BLaER1 (cell line): Measurements from ENCODE around the gene AGRN.
A peak's percentile ranks its signal among the peaks of the same experiment; 100 is the strongest.

Experiments
- H3K27ac ChIP-seq: shearing (Covaris generic); formaldehyde crosslinking; 2 replicates; pipeline ENCODE4 v1.8.1; 2022
- H3K27me3 ChIP-seq: shearing (Covaris generic); formaldehyde crosslinking; 2 replicates; pipeline ENCODE4 v1.8.1; 2022
- H3K36me3 ChIP-seq: shearing (Covaris generic); formaldehyde crosslinking; 2 replicates; pipeline ENCODE4 v1.8.1; 2022
- H3K4me1 ChIP-seq: shearing (Covaris generic); formaldehyde crosslinking; 2 replicates; pipeline ENCODE4 v1.8.1; 2022
- H3K4me2 ChIP-seq: shearing (Covaris generic); formaldehyde crosslinking; 2 replicates; pipeline ENCODE4 v1.8.1; 2022
- H3K4me3 ChIP-seq: shearing (Covaris generic); formaldehyde crosslinking; 2 replicates; pipeline ENCODE4 v1.8.1; 2022
- H3K9ac ChIP-seq: shearing (Covaris generic); formaldehyde crosslinking; 2 replicates; pipeline ENCODE4 v1.8.1; 2022
- H3K9me3 ChIP-seq: shearing (Covaris generic); formaldehyde crosslinking; 2 replicates; pipeline ENCODE4 v1.8.1; 2022
- H4K20me1 ChIP-seq: shearing (Covaris generic); formaldehyde crosslinking; 2 replicates; pipeline ENCODE4 v1.8.1; 2022
- Cebpa-rat ChIP-seq: shearing (Covaris generic); IDR thresholded peaks from 2 replicates; pipeline ENCODE4 v1.8.1; 2022

AGRN gene

DNA sequence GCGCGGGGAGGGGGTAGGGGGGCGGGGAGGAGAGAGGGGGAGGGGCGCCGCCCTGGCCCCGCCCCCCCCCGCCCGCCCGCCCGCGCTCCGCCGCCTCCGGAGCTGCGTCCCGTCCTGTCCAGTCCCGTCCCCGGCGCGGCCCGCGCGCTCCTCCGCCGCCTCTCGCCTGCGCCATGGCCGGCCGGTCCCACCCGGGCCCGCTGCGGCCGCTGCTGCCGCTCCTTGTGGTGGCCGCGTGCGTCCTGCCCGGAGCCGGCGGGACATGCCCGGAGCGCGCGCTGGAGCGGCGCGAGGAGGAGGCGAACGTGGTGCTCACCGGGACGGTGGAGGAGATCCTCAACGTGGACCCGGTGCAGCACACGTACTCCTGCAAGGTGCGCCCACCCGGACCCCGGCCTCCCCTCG lies at the start of gene AGRN:
Gene AGRN (plus strand): TSS at position 121 of the 405 bp plus-strand sequence. CDS start 53 bp downstream, at position 174.
- peaks cover 30% of the 10 kb centered on the region for H4K20me1 ChIP-seq
- peak within 1 kb of the TSS; percentile 99 for H3K4me2 ChIP-seq
- peak within 1 kb of the TSS; percentile 77 for H3K4me3 ChIP-seq
- H3K36me3 ChIP-seq, result peaks cover 5% of the 10 kb centered on the region; the same call in 1 of the 2 replicates
- TF ChIP-seq Cebpa-rat, result no peak
- peak within 1 kb of the TSS; percentile 78 for H3K27ac ChIP-seq
- H3K9me3 ChIP-seq, result no peaks in the 10 kb centered on the region
- peaks cover 66% of the 10 kb centered on the region for H3K4me1 ChIP-seq
- peak within 1 kb of the TSS; percentile 75 for H3K9ac ChIP-seq
- H3K27me3 ChIP-seq, result peaks cover 9% of the 10 kb centered on the region

DNA sequence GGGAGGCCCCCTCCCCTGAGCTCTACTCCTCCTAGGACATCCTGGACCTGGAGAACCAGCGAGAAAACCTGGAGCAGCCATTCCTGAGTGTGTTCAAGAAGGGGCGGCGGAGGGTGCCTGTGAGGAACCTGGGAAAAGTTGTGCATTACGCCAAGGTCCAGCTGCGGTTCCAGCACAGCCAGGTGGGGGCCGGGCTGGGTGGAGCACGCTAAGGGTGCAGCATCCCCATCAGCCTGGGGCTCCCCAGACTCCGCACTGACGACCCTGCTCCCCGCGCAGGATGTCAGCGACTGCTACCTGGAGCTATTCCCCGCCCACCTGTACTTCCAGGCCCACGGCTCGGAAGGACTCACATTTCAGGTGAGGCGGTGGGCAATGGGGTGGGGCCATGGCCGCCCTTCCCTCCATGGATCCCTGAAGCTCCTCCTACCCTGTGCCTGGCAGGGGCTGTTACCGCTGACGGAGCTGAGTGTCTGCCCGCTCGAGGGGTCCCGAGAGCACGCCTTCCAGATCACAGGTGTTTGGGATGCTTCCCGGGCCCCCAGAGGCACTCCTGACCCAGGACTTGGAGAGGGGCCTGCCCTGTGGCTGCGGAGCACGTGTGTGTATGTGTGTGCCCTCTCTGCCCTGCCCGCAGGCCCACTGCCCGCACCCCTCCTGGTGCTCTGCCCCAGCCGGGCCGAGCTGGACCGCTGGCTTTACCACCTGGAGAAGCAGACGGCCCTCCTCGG lies 49.5 kb upstream of the AGRN start:
- Histone ChIP-seq H4K20me1 (peaks cover 8% of the 10 kb centered on the region; the same call in 1 of the 2 replicates), H3K27me3 (peaks cover 62% of the 10 kb centered on the region), H3K4me2 (no peak overlapping the region), H3K27ac (no peak overlapping the region), H3K4me3 (no peak overlapping the region), H3K36me3 (peaks cover 3% of the 10 kb centered on the region), H3K9me3 (no peaks in the 10 kb centered on the region), H3K4me1 (peaks cover 26% of the 10 kb centered on the region), H3K9ac (no peak overlapping the region)
- no peak for TF ChIP-seq Cebpa-rat

DNA sequence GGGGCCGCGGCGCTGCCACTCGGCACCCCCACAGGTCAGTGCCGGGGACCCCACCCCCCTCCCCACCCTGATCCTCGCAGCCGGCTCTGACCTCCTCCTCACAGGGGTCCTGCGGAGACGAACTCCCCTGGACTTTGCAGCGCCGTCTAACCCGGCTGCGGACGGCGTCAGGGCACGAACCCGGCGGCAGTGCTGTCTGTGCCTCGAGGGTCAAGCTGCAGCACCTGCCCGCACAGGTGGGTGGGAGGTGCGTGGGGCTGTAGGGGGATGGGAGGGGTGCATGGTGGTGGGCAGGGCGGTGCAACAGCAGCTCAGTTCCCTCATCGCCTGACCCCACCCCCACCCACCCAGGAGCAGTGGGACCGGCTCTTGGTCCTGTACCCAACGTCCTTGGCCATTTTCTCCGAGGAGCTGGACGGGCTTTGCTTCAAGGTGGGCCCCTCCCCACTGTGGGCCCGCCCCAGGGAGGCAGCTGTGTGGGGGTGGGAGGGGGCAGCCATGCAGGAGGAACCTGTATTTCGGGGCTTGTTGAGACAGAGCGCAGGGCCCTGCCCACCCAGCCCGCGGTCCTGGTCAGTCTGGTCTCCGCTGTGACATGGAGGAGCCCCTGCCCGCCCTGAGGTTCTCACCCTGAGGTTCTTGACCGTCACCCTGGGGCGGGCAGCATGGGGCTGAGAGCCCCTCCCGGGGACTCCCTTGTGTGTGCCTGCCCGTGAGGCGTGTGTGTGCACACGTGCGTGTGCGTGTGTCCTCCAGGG lies 48.8 kb upstream of the AGRN start:
- no peak overlapping the region for H3K4me2 ChIP-seq
- no peak overlapping the region for H3K4me3 ChIP-seq
- H3K9me3 ChIP-seq, result no peaks in the 10 kb centered on the region
- no peak overlapping the region for H3K27ac ChIP-seq
- peaks cover 2% of the 10 kb centered on the region; the same call in 1 of the 2 replicates for H4K20me1 ChIP-seq
- peaks cover 63% of the 10 kb centered on the region for H3K27me3 ChIP-seq
- no peaks in the 10 kb centered on the region for H3K36me3 ChIP-seq
- H3K9ac ChIP-seq, result no peak overlapping the region
- H3K4me1 ChIP-seq, result peaks cover 29% of the 10 kb centered on the region
- TF ChIP-seq Cebpa-rat, result no peak

DNA sequence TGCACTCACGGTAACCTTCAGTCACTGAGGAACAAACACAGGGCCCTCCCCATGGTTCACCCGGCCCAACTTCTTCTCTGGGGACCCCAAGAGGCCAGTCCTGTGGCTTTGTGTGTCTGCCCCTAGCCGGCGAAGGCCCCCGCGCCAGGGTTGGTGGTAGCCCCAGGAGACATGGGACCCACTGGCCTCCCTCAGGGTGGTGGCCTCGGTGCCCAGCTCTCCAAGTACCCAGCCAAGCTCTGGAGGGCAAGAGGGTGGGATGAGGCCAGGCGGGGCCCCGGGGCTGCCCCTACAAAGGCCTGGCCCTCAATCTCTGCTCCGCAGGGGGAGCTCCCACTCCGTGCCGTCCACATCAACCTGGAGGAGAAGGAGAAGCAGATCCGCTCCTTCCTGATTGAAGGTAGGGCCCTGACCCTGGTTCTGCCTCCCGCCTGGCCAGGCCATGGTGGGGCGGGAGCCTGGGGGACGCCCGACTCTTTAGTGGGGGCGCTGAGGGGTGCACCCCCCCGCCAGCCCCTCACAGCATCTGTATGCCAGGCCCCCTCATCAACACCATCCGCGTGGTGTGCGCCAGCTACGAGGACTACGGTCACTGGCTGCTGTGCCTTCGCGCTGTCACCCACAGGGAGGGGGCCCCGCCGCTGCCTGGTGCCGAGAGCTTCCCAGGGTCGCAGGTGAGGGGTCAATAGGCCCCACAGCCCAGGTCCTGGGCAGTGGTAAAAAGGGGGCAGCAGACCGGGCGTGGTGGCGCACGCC lies 48.0 kb upstream of the AGRN start:
- TF ChIP-seq Cebpa-rat, result no peak
- H3K9me3 ChIP-seq, result no peaks in the 10 kb centered on the region

DNA sequence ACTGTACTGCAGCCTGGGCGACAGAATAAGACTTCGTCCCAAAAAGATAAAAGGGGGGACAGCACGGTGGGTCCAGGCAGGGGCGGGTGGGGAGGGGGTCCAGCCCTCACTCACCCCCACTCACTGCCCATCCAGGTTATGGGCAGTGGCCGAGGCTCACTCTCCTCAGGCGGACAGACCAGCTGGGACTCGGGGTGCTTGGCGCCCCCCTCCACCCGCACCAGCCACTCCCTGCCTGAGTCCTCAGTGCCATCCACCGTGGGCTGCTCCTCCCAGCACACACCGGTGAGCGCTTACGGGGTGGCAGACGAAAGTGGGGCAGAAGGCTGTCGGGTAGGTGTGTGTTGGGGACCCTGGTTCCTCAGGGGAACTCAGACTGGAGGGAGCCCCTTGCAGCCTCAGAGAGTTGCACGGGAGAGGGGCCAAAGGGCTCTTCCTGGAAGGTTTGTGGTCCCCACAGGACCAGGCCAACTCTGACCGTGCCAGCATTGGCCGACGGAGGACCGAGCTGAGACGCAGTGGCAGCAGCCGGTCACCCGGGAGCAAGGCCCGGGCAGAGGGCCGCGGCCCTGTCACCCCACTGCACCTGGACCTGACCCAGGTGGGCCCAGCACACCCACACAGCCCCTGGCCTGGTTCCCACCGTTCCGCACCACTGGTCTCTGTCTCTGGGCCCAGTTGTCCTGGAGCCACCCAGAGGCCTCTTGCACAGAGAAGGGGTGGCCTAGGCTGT lies 47.0 kb upstream of the AGRN start:
- Histone ChIP-seq H3K4me3 (no peak overlapping the region), H3K27ac (no peak overlapping the region), H3K4me1 (peaks cover 16% of the 10 kb centered on the region), H3K9me3 (no peaks in the 10 kb centered on the region), H3K4me2 (no peak overlapping the region), H3K9ac (no peak overlapping the region), H3K27me3 (peaks cover 58% of the 10 kb centered on the region), H4K20me1 (no peaks in the 10 kb centered on the region), H3K36me3 (no peaks in the 10 kb centered on the region)
- TF ChIP-seq Cebpa-rat, result no peak

More for the DNA sequence above, 48.0 kb upstream of the AGRN start:
- Histone ChIP-seq H3K4me3 (no peak overlapping the region), H3K4me1 (peaks cover 25% of the 10 kb centered on the region), H3K36me3 (no peaks in the 10 kb centered on the region), H4K20me1 (no peaks in the 10 kb centered on the region), H3K9ac (no peak overlapping the region), H3K27me3 (peaks cover 58% of the 10 kb centered on the region), H3K4me2 (no peak overlapping the region), H3K27ac (no peak overlapping the region)

DNA sequence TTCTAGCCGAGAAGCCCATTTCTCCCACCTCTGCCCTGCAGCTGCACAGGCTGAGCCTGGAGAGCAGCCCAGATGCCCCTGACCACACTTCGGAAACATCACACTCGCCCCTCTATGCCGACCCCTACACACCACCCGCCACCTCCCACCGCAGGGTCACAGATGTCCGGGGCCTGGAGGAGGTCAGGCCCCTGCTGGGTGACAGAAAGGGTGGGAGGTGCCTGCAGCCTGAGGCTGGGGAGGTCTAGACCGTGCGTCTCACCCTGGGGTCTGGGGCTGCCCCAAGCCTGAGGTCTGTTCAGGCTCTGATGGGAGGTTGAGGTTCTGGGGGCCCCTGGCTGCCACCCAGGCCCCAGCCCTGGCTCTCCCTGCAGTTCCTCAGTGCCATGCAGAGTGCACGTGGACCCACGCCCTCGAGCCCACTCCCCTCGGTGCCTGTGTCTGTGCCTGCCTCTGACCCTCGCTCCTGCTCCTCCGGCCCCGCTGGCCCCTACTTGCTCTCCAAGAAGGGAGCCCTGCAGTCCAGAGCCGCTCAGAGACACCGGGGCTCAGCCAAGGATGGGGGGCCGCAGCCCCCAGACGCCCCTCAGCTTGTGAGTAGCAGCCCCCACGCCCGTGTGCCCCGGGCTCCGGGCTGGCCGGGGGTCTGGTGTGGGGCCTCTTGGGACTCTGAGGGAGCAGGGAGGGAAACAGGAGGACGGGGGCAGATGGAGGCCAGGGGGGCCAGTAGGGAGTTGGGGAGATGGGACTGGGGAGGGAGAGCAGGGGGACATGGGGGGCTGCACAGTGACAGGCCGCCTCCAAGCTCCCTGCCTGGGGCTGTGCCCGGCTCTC lies 46.2 kb upstream of the AGRN start:
- Histone ChIP-seq H3K4me3 (no peak overlapping the region), H3K4me1 (peaks cover 14% of the 10 kb centered on the region), H3K36me3 (no peaks in the 10 kb centered on the region), H3K9me3 (no peaks in the 10 kb centered on the region), H3K4me2 (no peak overlapping the region), H3K27ac (no peak overlapping the region), H3K9ac (no peak overlapping the region), H4K20me1 (no peaks in the 10 kb centered on the region), H3K27me3 (peaks cover 55% of the 10 kb centered on the region)
- no peak for TF ChIP-seq Cebpa-rat

DNA sequence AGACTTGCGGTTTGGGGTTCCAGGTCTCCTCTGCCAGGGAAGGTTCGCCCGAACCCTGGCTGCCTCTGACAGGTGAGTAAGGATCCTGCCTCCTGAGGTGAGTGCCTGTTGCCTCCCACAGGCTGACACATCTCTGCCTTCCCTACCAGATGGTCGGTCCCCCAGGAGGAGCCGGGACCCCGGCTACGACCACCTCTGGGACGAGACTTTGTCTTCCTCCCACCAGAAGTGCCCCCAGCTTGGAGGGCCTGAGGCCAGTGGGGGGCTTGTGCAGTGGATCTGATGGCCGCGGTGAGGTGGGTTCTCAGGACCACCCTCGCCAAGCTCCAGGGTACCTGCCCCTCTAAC lies 45.7 kb upstream of the AGRN start:
- Histone ChIP-seq H3K9me3 (no peaks in the 10 kb centered on the region), H3K36me3 (no peaks in the 10 kb centered on the region), H3K4me1 (peaks cover 14% of the 10 kb centered on the region), H3K27ac (no peak overlapping the region), H3K27me3 (peaks cover 55% of the 10 kb centered on the region), H3K4me3 (no peak overlapping the region), H3K4me2 (no peak overlapping the region), H4K20me1 (no peaks in the 10 kb centered on the region), H3K9ac (no peak overlapping the region)
- TF ChIP-seq Cebpa-rat, result no peak

DNA sequence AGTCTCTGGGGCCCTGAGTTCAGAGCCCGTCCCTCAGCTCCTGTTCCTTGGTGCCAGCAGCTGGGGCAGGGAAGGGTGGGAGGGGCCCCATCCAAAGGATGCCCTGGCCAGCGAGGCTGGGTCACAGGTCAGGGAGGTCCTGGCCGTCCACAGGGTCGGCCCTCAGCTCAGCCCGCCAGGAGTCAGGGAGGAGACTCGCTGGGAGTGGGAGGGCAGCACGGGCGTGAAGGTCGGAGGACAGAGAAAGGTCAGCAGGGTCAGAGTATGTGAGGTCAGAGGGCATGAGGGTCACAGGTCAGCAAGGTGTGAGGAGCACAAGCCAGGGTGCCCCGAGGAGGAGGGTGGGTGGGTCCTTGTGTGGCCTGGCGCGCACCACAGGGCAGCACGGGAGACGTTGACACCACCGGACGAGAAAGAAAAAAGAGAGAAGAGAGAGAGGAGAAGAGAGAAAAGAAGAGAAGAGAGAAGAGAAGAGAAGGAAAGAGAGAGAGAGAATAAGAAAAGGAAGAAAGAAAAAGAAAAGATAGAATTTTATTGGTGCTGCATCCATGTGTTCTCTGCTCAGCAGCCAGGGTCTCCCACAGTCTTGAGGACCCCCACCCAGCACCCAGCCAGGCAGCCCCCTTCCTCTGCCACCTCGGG lies 45.1 kb upstream of the AGRN start:
- TF ChIP-seq Cebpa-rat, result no peak
- H3K4me2 ChIP-seq, result peak overlapping the region; percentile 70
- no peaks in the 10 kb centered on the region for H3K36me3 ChIP-seq
- peaks cover 55% of the 10 kb centered on the region for H3K27me3 ChIP-seq
- H3K9ac ChIP-seq, result no peak overlapping the region
- peaks cover 14% of the 10 kb centered on the region for H3K4me1 ChIP-seq
- no peak overlapping the region for H3K27ac ChIP-seq
- H3K9me3 ChIP-seq, result no peaks in the 10 kb centered on the region
- H4K20me1 ChIP-seq, result no peaks in the 10 kb centered on the region
- H3K4me3 ChIP-seq, result no peak overlapping the region
